ENCODE data around the gene CTNND2. TPM values are rescaled to one million over a fixed set of nuclear protein-coding genes. Genes with fewer than 3 reads are reported as not detected.

CTNND2 gene
- total RNA-seq, 4 donors from 2014 or later: 0.22 to 2.8 (median 0.39) TPM

GRCh38 chr5:11809407-11809806 lies 94.8 kb downstream of the CTNND2 start:
- WGBS, 2 donors: 85 to 89% methylated on average over 3 of the region's 3 CpGs
- no peaks in the 10 kb centered on the region for H3K36me3 ChIP-seq
- no peak overlapping the region for H3K4me3 ChIP-seq (replicated peaks in 1 of 3)
- no peak for DNase-seq
- intact Hi-C loops (cut with DNase I): no loop called here
- H3K27me3 ChIP-seq: no peaks in the 10 kb centered on the region
- H3K9me3 ChIP-seq: no peaks in the 10 kb centered on the region
- TF ChIP-seq POLR2A (IDR thresholded peaks at IDR 0.05) (no peak), CTCF (IDR thresholded peaks at IDR 0.05) (no peak)
- H3K27ac ChIP-seq: no peak overlapping the region
- H3K4me1 ChIP-seq: peaks cover 0 to 3% of the 10 kb centered on the region in 2 donors

GRCh38 chr5:11803436-11803835 lies 100.8 kb downstream of the CTNND2 start:
- TF ChIP-seq CTCF (IDR thresholded peaks at IDR 0.05) (no peak), POLR2A (IDR thresholded peaks at IDR 0.05) (no peak)

GRCh38 chr5:11801061-11801460 lies 103.2 kb downstream of the CTNND2 start:
- Histone ChIP-seq H3K27me3 (no peaks in the 10 kb centered on the region), H3K4me1 (no peaks in the 10 kb centered on the region), H3K9me3 (no peaks in the 10 kb centered on the region), H3K4me3 (replicated peaks in 1 of 3) (no peak overlapping the region), H3K27ac (no peak overlapping the region), H3K36me3 (no peaks in the 10 kb centered on the region)
- WGBS, 2 donors: 96 to 97% methylated on average over 2 of the region's 2 CpGs
- DNase-seq: no peak
- TF ChIP-seq POLR2A (IDR thresholded peaks at IDR 0.05) (no peak), CTCF (IDR thresholded peaks at IDR 0.05) (no peak)
- intact Hi-C loops (cut with DNase I): no loop called here

More at GRCh38 chr5:11803436-11803835, 100.8 kb downstream of the CTNND2 start:
- H3K4me1 ChIP-seq: no peaks in the 10 kb centered on the region
- no peak for DNase-seq
- no peaks in the 10 kb centered on the region for H3K27me3 ChIP-seq
- H3K9me3 ChIP-seq: no peaks in the 10 kb centered on the region
- H3K27ac ChIP-seq: no peak overlapping the region
- no peak overlapping the region for H3K4me3 ChIP-seq (replicated peaks in 1 of 3)
- intact Hi-C loops (cut with DNase I): no loop called here
- WGBS, 2 donors: 79 to 82% methylated on average over 7 of the region's 7 CpGs
- H3K36me3 ChIP-seq: no peaks in the 10 kb centered on the region

- no peak overlapping the region for H3K4me3 ChIP-seq (replicated peaks in 1 of 3)
- no peaks in the 10 kb centered on the region for H3K36me3 ChIP-seq
- H3K27me3 ChIP-seq: no peaks in the 10 kb centered on the region
- TF ChIP-seq POLR2A (IDR thresholded peaks at IDR 0.05): no peak
- no peak for TF ChIP-seq CTCF (IDR thresholded peaks at IDR 0.05)
- H3K27ac ChIP-seq: no peak overlapping the region
- H3K9me3 ChIP-seq: no peaks in the 10 kb centered on the region
- DNase-seq: peak; percentile 15 to 20
- WGBS, 2 donors: 56 to 57% methylated on average over 4 of the region's 4 CpGs
- no peaks in the 10 kb centered on the region for H3K4me1 ChIP-seq
- intact Hi-C loops (cut with DNase I): no loop called here
Observed at GRCh38 chr5:11797132-11797531, 107.1 kb downstream of the CTNND2 start.

GRCh38 chr5:11793396-11793795 lies 110.8 kb downstream of the CTNND2 start:
- TF ChIP-seq CTCF (IDR thresholded peaks at IDR 0.05) (no peak), POLR2A (IDR thresholded peaks at IDR 0.05) (no peak)
- 77 to 90% methylated on average over 1 of the region's 1 CpG for WGBS, 2 donors
- no peak overlapping the region for H3K27ac ChIP-seq
- H3K9me3 ChIP-seq: no peaks in the 10 kb centered on the region
- no peaks in the 10 kb centered on the region for H3K36me3 ChIP-seq
- no peak for DNase-seq
- no peaks in the 10 kb centered on the region for H3K4me1 ChIP-seq
- no peaks in the 10 kb centered on the region for H3K27me3 ChIP-seq
- no peak overlapping the region for H3K4me3 ChIP-seq (replicated peaks in 1 of 3)
- intact Hi-C loops (cut with DNase I): no loop called here

All from thyroid gland (tissue), 4 donors.